Skeletal muscle satellite cell (primary cell): ENCODE results near the gene WWC1.
"Not testable (repeated sequence)": the region's sequence is repeated elsewhere in the genome, so short reads cannot be mapped to it uniquely, and the experiment has no call there.

Experiments
- H3K27me3 ChIP-seq: 2 replicates; pipeline ENCODE4 v1.7.0; 2013; ENCODE audit warnings: low read length; ENCODE audit not compliant: control insufficient read depth, insufficient read depth
- H3K36me3 ChIP-seq: 2 replicates; pipeline ENCODE4 v1.7.0; 2013; ENCODE audit warnings: mild to moderate bottlenecking, control low read depth, low read length; ENCODE audit not compliant: insufficient read depth
- H3K4me1 ChIP-seq: 2 replicates; pipeline ENCODE4 v1.7.0; 2013; ENCODE audit warnings: low read length; ENCODE audit not compliant: control insufficient read depth, insufficient read depth
- H3K4me2 ChIP-seq: 2 replicates; pipeline ENCODE4 v1.7.0; 2013; ENCODE audit warnings: mild to moderate bottlenecking, low read length
- H3K4me3 ChIP-seq: 2 replicates; pipeline ENCODE4 v1.7.0; 2013; ENCODE audit warnings: low read length
- H3K9ac ChIP-seq: 2 replicates; pipeline ENCODE4 v1.7.0; 2013; ENCODE audit warnings: mild to moderate bottlenecking, low read depth, low read length, moderate library complexity
- H3K9me3 ChIP-seq: replicated peaks from 2 replicates; pipeline ENCODE4 v1.7.0; 2013; ENCODE audit warnings: mild to moderate bottlenecking, control low read depth, low read length

WWC1 gene

GRCh38 chr5:168423971-168424370, 132.5 kb downstream of the WWC1 start:
- Histone ChIP-seq H3K4me3 (no peak overlapping the region), H3K36me3 (no peaks in the 10 kb centered on the region), H3K9ac (no peak overlapping the region), H3K9me3 (no peaks in the 10 kb centered on the region), H3K4me2 (no peak overlapping the region), H3K27me3 (no peaks in the 10 kb centered on the region), H3K4me1 (no peaks in the 10 kb centered on the region)

GRCh38 chr5:168424594-168425323, 133.3 kb downstream of the WWC1 start:
- Histone ChIP-seq H3K9me3 (no peaks in the 10 kb centered on the region), H3K4me1 (no peaks in the 10 kb centered on the region), H3K4me3 (no peak overlapping the region), H3K9ac (no peak overlapping the region), H3K36me3 (no peaks in the 10 kb centered on the region), H3K4me2 (no peak overlapping the region), H3K27me3 (no peaks in the 10 kb centered on the region)

- H3K4me3 ChIP-seq, result no peak overlapping the region
- no peak overlapping the region for H3K4me2 ChIP-seq
- no peaks in the 10 kb centered on the region for H3K4me1 ChIP-seq
- no peaks in the 10 kb centered on the region for H3K9me3 ChIP-seq
- no peaks in the 10 kb centered on the region for H3K36me3 ChIP-seq
- no peaks in the 10 kb centered on the region for H3K27me3 ChIP-seq
- no peak overlapping the region for H3K9ac ChIP-seq
These were observed 134.8 kb downstream of the WWC1 start for GRCh38 chr5:168426007-168426863.

- no peaks in the 10 kb centered on the region for H3K9me3 ChIP-seq
- H3K4me3 ChIP-seq, result no peak overlapping the region
- H3K36me3 ChIP-seq, result no peaks in the 10 kb centered on the region
- H3K27me3 ChIP-seq, result no peaks in the 10 kb centered on the region
- no peak overlapping the region for H3K4me2 ChIP-seq
- no peak overlapping the region for H3K9ac ChIP-seq
- H3K4me1 ChIP-seq, result no peaks in the 10 kb centered on the region
These were observed 135.4 kb downstream of the WWC1 start for GRCh38 chr5:168426864-168427172.

GRCh38 chr5:168427224-168427623, 135.8 kb downstream of the WWC1 start:
- H3K27me3 ChIP-seq, result no peaks in the 10 kb centered on the region
- H3K4me1 ChIP-seq, result no peaks in the 10 kb centered on the region
- H3K9me3 ChIP-seq, result no peaks in the 10 kb centered on the region
- H3K4me2 ChIP-seq, result no peak overlapping the region
- no peaks in the 10 kb centered on the region for H3K36me3 ChIP-seq
- no peak overlapping the region for H3K4me3 ChIP-seq
- H3K9ac ChIP-seq, result no peak overlapping the region

- no peaks in the 10 kb centered on the region for H3K27me3 ChIP-seq
- H3K36me3 ChIP-seq, result no peaks in the 10 kb centered on the region
- H3K9ac ChIP-seq, result no peak overlapping the region
- H3K4me3 ChIP-seq, result no peak overlapping the region
- no peak overlapping the region for H3K4me2 ChIP-seq
- H3K9me3 ChIP-seq, result no peaks in the 10 kb centered on the region
- H3K4me1 ChIP-seq, result no peaks in the 10 kb centered on the region
These were observed 137.1 kb downstream of the WWC1 start for GRCh38 chr5:168428552-168428951.

- Histone ChIP-seq H3K27me3 (no peaks in the 10 kb centered on the region), H3K4me1 (peaks cover 3% of the 10 kb centered on the region), H3K4me2 (no peak overlapping the region), H3K9ac (no peak overlapping the region), H3K9me3 (no peaks in the 10 kb centered on the region), H3K4me3 (no peak overlapping the region), H3K36me3 (no peaks in the 10 kb centered on the region)
These were observed 138.9 kb downstream of the WWC1 start for GRCh38 chr5:168430296-168430695.

- Histone ChIP-seq H3K9me3 (no peaks in the 10 kb centered on the region), H3K9ac (no peak overlapping the region), H3K4me1 (peaks cover 3% of the 10 kb centered on the region), H3K36me3 (no peaks in the 10 kb centered on the region), H3K4me2 (no peak overlapping the region), H3K27me3 (no peaks in the 10 kb centered on the region), H3K4me3 (no peak overlapping the region)
These were observed 141.5 kb downstream of the WWC1 start for GRCh38 chr5:168432903-168433302.

GRCh38 chr5:168434001-168434400, 142.6 kb downstream of the WWC1 start:
- H3K36me3 ChIP-seq, result no peaks in the 10 kb centered on the region
- no peaks in the 10 kb centered on the region for H3K9me3 ChIP-seq

GRCh38 chr5:168434746-168435321, 143.4 kb downstream of the WWC1 start:
- Histone ChIP-seq H3K9ac (no peak overlapping the region), H3K4me3 (no peak overlapping the region), H3K9me3 (no peaks in the 10 kb centered on the region), H3K4me2 (no peak overlapping the region), H3K36me3 (no peaks in the 10 kb centered on the region), H3K4me1 (peaks cover 3% of the 10 kb centered on the region), H3K27me3 (no peaks in the 10 kb centered on the region)

More at GRCh38 chr5:168434001-168434400, 142.6 kb downstream of the WWC1 start:
- no peaks in the 10 kb centered on the region for H3K27me3 ChIP-seq
- H3K4me1 ChIP-seq, result peaks cover 3% of the 10 kb centered on the region
- H3K4me3 ChIP-seq, result no peak overlapping the region
- no peak overlapping the region for H3K4me2 ChIP-seq
- H3K9ac ChIP-seq, result no peak overlapping the region

- not testable (repeated sequence) for H3K4me2 ChIP-seq, H3K9ac ChIP-seq, H3K4me1 ChIP-seq, H3K9me3 ChIP-seq, H3K4me3 ChIP-seq, H3K27me3 ChIP-seq, H3K36me3 ChIP-seq
These were observed 143.9 kb downstream of the WWC1 start for GRCh38 chr5:168435340-168435739.
